ENCODE data around the gene UBE2L6. TPM values are rescaled to one million over a fixed set of nuclear protein-coding genes. Genes with fewer than 3 reads are reported as not detected.
"Not testable (repeated sequence)": the region's sequence is repeated elsewhere in the genome, so short reads cannot be mapped to it uniquely, and the experiment has no call there.

The UBE2L6 gene
- polyA plus RNA-seq, 1 donor: 60.3 TPM

- no CpG with 5 or more reads among the region's 7 CpGs for WGBS (ENCODE audit: insufficient coverage, low lambda C conversion rate)
Observed at GRCh38 chr11:57534449-57534848, 33.0 kb downstream of the UBE2L6 start.

GRCh38 chr11:57530596-57531507 lies 36.6 kb downstream of the UBE2L6 start, which contains the start of gene TIMM10:
TIMM10 (minus strand) TSS chr11:57530754; CDS start chr11:57530189, 565 bp downstream.
- Histone ChIP-seq H3K4me1 (ENCODE audit: control insufficient read depth, insufficient read depth, low read length) (peaks cover 4% of the 10 kb centered on the region), H3K9me3 (ENCODE audit: control insufficient read depth, low read depth, low read length) (no peaks in the 10 kb centered on the region), H3K4me3 (ENCODE audit: low read length) (peak within 1 kb of the TSS; percentile 75), H3K27ac (ENCODE audit: low read length) (peak within 1 kb of the TSS; percentile 89), H3K27me3 (ENCODE audit: control insufficient read depth, insufficient read depth, low read length) (no peaks in the 10 kb centered on the region), H3K36me3 (ENCODE audit: control insufficient read depth, insufficient read depth, low read length) (peaks cover 8% of the 10 kb centered on the region)
- DNase-seq: peak; percentile 98 to 99
- WGBS (ENCODE audit: insufficient coverage, low lambda C conversion rate): 0% methylated on average over 1 of the region's 49 CpGs

More at GRCh38 chr11:57534449-57534848, 33.0 kb downstream of the UBE2L6 start:
- H3K4me1 ChIP-seq (ENCODE audit: control insufficient read depth, insufficient read depth, low read length); H3K4me3 ChIP-seq (ENCODE audit: low read length); H3K9me3 ChIP-seq (ENCODE audit: control insufficient read depth, low read depth, low read length); H3K36me3 ChIP-seq (ENCODE audit: control insufficient read depth, insufficient read depth, low read length); DNase-seq; H3K27ac ChIP-seq (ENCODE audit: low read length); H3K27me3 ChIP-seq (ENCODE audit: control insufficient read depth, insufficient read depth, low read length): not testable (repeated sequence)

DNA sequence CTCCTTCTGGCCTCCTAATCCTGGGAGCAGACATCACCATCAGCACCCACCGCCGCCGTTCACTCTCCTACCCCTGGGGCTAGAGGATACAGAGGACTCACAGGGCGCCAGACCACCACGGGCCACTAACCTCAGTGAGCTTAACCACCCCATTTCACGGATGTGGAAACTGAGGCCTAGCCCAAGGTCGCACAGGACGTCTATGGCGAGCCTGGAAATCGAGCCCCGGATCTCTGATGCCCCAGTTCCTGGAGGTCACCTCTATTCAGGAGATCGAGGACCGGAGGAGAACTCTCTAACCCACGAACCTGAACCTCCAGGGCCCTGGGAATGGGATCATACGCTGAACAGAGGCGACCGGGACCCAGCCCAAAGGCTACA lies 37.3 kb downstream of the UBE2L6 start:
- Histone ChIP-seq H3K27ac (ENCODE audit: low read length) (no peak overlapping the region), H3K4me3 (ENCODE audit: low read length) (peak overlapping the region; percentile 75), H3K9me3 (ENCODE audit: control insufficient read depth, low read depth, low read length) (no peaks in the 10 kb centered on the region), H3K4me1 (ENCODE audit: control insufficient read depth, insufficient read depth, low read length) (peaks cover 4% of the 10 kb centered on the region), H3K36me3 (ENCODE audit: control insufficient read depth, insufficient read depth, low read length) (peaks cover 8% of the 10 kb centered on the region), H3K27me3 (ENCODE audit: control insufficient read depth, insufficient read depth, low read length) (no peaks in the 10 kb centered on the region)
- no peak for DNase-seq
- no CpG with 5 or more reads among the region's 17 CpGs for whole genome bisulfite sequencing (ENCODE audit: insufficient coverage, low lambda C conversion rate)

- Histone ChIP-seq H3K27ac (ENCODE audit: low read length) (no peak overlapping the region), H3K4me1 (ENCODE audit: control insufficient read depth, insufficient read depth, low read length) (peaks cover 4% of the 10 kb centered on the region), H3K4me3 (ENCODE audit: low read length) (no peak overlapping the region), H3K27me3 (ENCODE audit: control insufficient read depth, insufficient read depth, low read length) (no peaks in the 10 kb centered on the region), H3K36me3 (ENCODE audit: control insufficient read depth, insufficient read depth, low read length) (peaks cover 8% of the 10 kb centered on the region), H3K9me3 (ENCODE audit: control insufficient read depth, low read depth, low read length) (no peaks in the 10 kb centered on the region)
- no peak for DNase-seq
Observed at GRCh38 chr11:57529012-57529411, 38.5 kb downstream of the UBE2L6 start.

DNA sequence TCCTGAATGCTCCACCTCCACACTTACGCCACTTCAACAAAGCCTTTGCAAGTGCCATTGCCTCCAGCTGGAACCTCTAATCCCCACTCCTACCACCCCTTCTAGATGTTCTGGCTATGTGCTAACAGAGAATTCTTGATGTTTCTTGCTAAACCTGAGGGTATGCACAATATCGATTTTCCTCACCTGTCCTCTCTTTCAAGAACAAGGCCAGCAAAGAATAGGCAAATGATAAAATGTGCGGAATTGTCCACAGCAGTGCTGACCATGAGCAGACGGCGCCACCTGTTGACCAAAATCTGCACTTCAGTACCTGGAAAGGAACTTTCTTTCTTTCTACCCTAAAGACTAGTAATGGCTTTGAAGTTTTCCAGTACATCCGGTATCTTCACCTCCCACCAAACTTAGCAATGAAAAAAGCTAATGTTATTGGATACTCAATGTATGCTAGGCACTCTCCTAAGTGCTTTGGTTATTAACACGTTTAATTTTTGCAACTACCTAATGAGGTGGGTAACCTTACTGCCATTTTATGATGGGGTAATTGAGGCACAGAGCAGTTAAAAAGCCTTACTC lies 40.3 kb downstream of the UBE2L6 start:
- no CpG with 5 or more reads among the region's 7 CpGs for WGBS (ENCODE audit: insufficient coverage, low lambda C conversion rate)
- Histone ChIP-seq H3K9me3 (ENCODE audit: control insufficient read depth, low read depth, low read length) (no peaks in the 10 kb centered on the region), H3K36me3 (ENCODE audit: control insufficient read depth, insufficient read depth, low read length) (peaks cover 8% of the 10 kb centered on the region), H3K4me3 (ENCODE audit: low read length) (no peak overlapping the region), H3K4me1 (ENCODE audit: control insufficient read depth, insufficient read depth, low read length) (peaks cover 4% of the 10 kb centered on the region), H3K27ac (ENCODE audit: low read length) (no peak overlapping the region), H3K27me3 (ENCODE audit: control insufficient read depth, insufficient read depth, low read length) (no peaks in the 10 kb centered on the region)
- peak; percentile 53 to 56 for DNase-seq

- Histone ChIP-seq H3K4me3 (ENCODE audit: low read length) (no peak overlapping the region), H3K4me1 (ENCODE audit: control insufficient read depth, insufficient read depth, low read length) (no peaks in the 10 kb centered on the region), H3K36me3 (ENCODE audit: control insufficient read depth, insufficient read depth, low read length) (peaks cover 3% of the 10 kb centered on the region), H3K27ac (ENCODE audit: low read length) (no peak overlapping the region), H3K9me3 (ENCODE audit: control insufficient read depth, low read depth, low read length) (no peaks in the 10 kb centered on the region), H3K27me3 (ENCODE audit: control insufficient read depth, insufficient read depth, low read length) (no peaks in the 10 kb centered on the region)
- DNase-seq: no peak
- no CpG with 5 or more reads among the region's 4 CpGs for WGBS (ENCODE audit: insufficient coverage, low lambda C conversion rate)
Observed at GRCh38 chr11:57523419-57523818, 44.1 kb downstream of the UBE2L6 start.

GRCh38 chr11:57521116-57521515 lies 46.4 kb downstream of the UBE2L6 start:
- H3K27ac ChIP-seq (ENCODE audit: low read length): no peak overlapping the region
- no peak overlapping the region for H3K4me3 ChIP-seq (ENCODE audit: low read length)
- 93% methylated on average over 2 of the region's 2 CpGs for WGBS (ENCODE audit: insufficient coverage, low lambda C conversion rate)
- no peaks in the 10 kb centered on the region for H3K27me3 ChIP-seq (ENCODE audit: control insufficient read depth, insufficient read depth, low read length)
- no peaks in the 10 kb centered on the region for H3K36me3 ChIP-seq (ENCODE audit: control insufficient read depth, insufficient read depth, low read length)
- DNase-seq: no peak
- H3K9me3 ChIP-seq (ENCODE audit: control insufficient read depth, low read depth, low read length): no peaks in the 10 kb centered on the region
- H3K4me1 ChIP-seq (ENCODE audit: control insufficient read depth, insufficient read depth, low read length): no peaks in the 10 kb centered on the region

DNA sequence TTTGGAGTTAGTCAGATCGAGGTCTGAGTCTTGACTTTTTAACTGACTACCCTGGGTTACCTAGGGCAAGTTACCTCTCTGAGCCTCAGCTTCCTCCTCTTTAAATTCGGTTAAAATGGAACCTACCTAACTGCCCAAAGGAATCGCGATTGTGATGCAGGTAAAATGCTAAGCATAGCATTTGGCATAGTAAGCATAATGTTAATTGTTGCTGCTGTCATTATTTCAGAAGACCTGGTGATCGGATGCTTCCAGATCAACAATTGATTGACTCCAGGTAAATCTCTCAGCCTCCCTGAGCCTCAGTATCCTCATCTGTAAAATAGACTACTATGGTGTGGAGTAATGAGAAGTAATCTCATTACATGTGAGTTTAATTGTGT lies 51.4 kb downstream of the UBE2L6 start:
- WGBS (ENCODE audit: insufficient coverage, low lambda C conversion rate): no CpG with 5 or more reads among the region's 5 CpGs
- Histone ChIP-seq H3K27me3 (ENCODE audit: control insufficient read depth, insufficient read depth, low read length) (no peaks in the 10 kb centered on the region), H3K4me3 (ENCODE audit: low read length) (peak overlapping the region; percentile 66), H3K4me1 (ENCODE audit: control insufficient read depth, insufficient read depth, low read length) (peaks cover 9% of the 10 kb centered on the region), H3K36me3 (ENCODE audit: control insufficient read depth, insufficient read depth, low read length) (no peaks in the 10 kb centered on the region), H3K9me3 (ENCODE audit: control insufficient read depth, low read depth, low read length) (no peaks in the 10 kb centered on the region), H3K27ac (ENCODE audit: low read length) (no peak overlapping the region)
- no peak for DNase-seq

- Histone ChIP-seq H3K9me3 (ENCODE audit: control insufficient read depth, low read depth, low read length) (no peaks in the 10 kb centered on the region), H3K4me1 (ENCODE audit: control insufficient read depth, insufficient read depth, low read length) (peaks cover 9% of the 10 kb centered on the region), H3K36me3 (ENCODE audit: control insufficient read depth, insufficient read depth, low read length) (no peaks in the 10 kb centered on the region), H3K27ac (ENCODE audit: low read length) (no peak within 1 kb of the TSS), H3K4me3 (ENCODE audit: low read length) (peak within 1 kb of the TSS; percentile 66), H3K27me3 (ENCODE audit: control insufficient read depth, insufficient read depth, low read length) (no peaks in the 10 kb centered on the region)
- DNase-seq: peak in 1 of 2 donors; percentile 59
- WGBS (ENCODE audit: insufficient coverage, low lambda C conversion rate): no CpG with 5 or more reads among the region's 66 CpGs
Observed at GRCh38 chr11:57515332-57516060, 52.0 kb downstream of the UBE2L6 start, which contains the start of gene SLC43A1. SLC43A1 (minus strand) TSS chr11:57515702; CDS start chr11:57514111, 1,591 bp downstream.
